Measurements from ENCODE around the gene DACT1. TPM values are rescaled to one million over a fixed set of nuclear protein-coding genes. Genes with fewer than 3 reads are reported as not detected.

The DACT1 gene
- total RNA-seq, 4 donors from 2014 or later, result 2.4 to 11.0 (median 5.5) TPM

- TF ChIP-seq POLR2A (IDR thresholded peaks at IDR 0.05) (no peak), CTCF (IDR thresholded peaks at IDR 0.05) (no peak)
- H3K4me3 ChIP-seq (ENCODE audit: low read depth, poor library complexity, severe bottlenecking), result no peak overlapping the region
- 2 to 9% methylated on average over 17 of the region's 17 CpGs for WGBS, 2 donors
- DNase-seq (ENCODE audit: low spot score in 2 of 2), result peak in 1 of 2 donors; percentile 88
- intact Hi-C loops (cut with DNase I; ENCODE audit: low total_unique reads), result no loop called here
Measured at GRCh38 chr14:58637040-58637390, 747 bp upstream of the DACT1 start.

GRCh38 chr14:58638231-58639197, 752 bp downstream of the DACT1 start:
- no peak for TF ChIP-seq CTCF (IDR thresholded peaks at IDR 0.05)
- TF ChIP-seq POLR2A (IDR thresholded peaks at IDR 0.05), result no peak
- 1% methylated on average over 43 to 60 of the region's 75 CpGs for WGBS, 2 donors
- intact Hi-C loops (cut with DNase I; ENCODE audit: low total_unique reads), result no loop called here
- peak overlapping the region; percentile 59 for H3K4me3 ChIP-seq (ENCODE audit: low read depth, poor library complexity, severe bottlenecking)
- DNase-seq (ENCODE audit: low spot score in 2 of 2), result no peak

GRCh38 chr14:58639198-58639565, 1.4 kb downstream of the DACT1 start:
- 17 to 21% methylated on average over 5 of the region's 5 CpGs for WGBS, 2 donors
- TF ChIP-seq CTCF (IDR thresholded peaks at IDR 0.05), result no peak
- no peak for TF ChIP-seq POLR2A (IDR thresholded peaks at IDR 0.05)
- intact Hi-C loops (cut with DNase I; ENCODE audit: low total_unique reads), result no loop called here
- DNase-seq (ENCODE audit: low spot score in 2 of 2), result no peak
- H3K4me3 ChIP-seq (ENCODE audit: low read depth, poor library complexity, severe bottlenecking), result no peak overlapping the region

GRCh38 chr14:58639842-58640484, 2.2 kb downstream of the DACT1 start:
- no peak overlapping the region for H3K4me3 ChIP-seq (ENCODE audit: low read depth, poor library complexity, severe bottlenecking)
- intact Hi-C loops (cut with DNase I; ENCODE audit: low total_unique reads), result no loop called here
- TF ChIP-seq POLR2A (IDR thresholded peaks at IDR 0.05) (no peak), CTCF (IDR thresholded peaks at IDR 0.05) (no peak)
- WGBS, 2 donors, result 22 to 29% methylated on average over 5 of the region's 5 CpGs
- DNase-seq (ENCODE audit: low spot score in 2 of 2), result peak in 1 of 2 donors; percentile 24

- intact Hi-C loops (cut with DNase I; ENCODE audit: low total_unique reads), result no loop called here
- 97% methylated on average over 2 of the region's 2 CpGs for WGBS, 2 donors
- no peak for DNase-seq (ENCODE audit: low spot score in 2 of 2)
- TF ChIP-seq CTCF (IDR thresholded peaks at IDR 0.05) (no peak), POLR2A (IDR thresholded peaks at IDR 0.05) (no peak)
- no peak overlapping the region for H3K4me3 ChIP-seq (ENCODE audit: low read depth, poor library complexity, severe bottlenecking)
Measured at GRCh38 chr14:58640959-58641358, 3.2 kb downstream of the DACT1 start.

All from lower leg skin (tissue), 4 donors.